NCI-H345 (cell line): ENCODE data around the gene CEL.
"Not testable (repeated sequence)": the region's sequence is repeated elsewhere in the genome, so short reads cannot be mapped to it uniquely, and the experiment has no call there.

ENCODE experiments used
- DNase-seq: peaks from one replicate; lab custom pipeline; 2025; lab: John Stamatoyannopoulos, UW

The CEL gene

GRCh38 chr9:133061764-133062145, at the start of gene CEL:
CEL (plus strand) TSS chr9:133061981; CDS start chr9:133062003, 22 bp downstream.
- peak; percentile 90 for DNase-seq

GRCh38 chr9:133014696-133015095, 47.1 kb upstream of the CEL start:
- no peak for DNase-seq

GRCh38 chr9:133023117-133023890, 38.5 kb upstream of the CEL start:
- no peak for DNase-seq

GRCh38 chr9:133026426-133026825, 35.4 kb upstream of the CEL start:
- no peak for DNase-seq

GRCh38 chr9:133027134-133027533, 34.6 kb upstream of the CEL start:
- no peak for DNase-seq

GRCh38 chr9:133028221-133028620, 33.6 kb upstream of the CEL start:
- DNase-seq, result no peak

- DNase-seq, result no peak
Observed at GRCh38 chr9:133029994-133030316, 31.8 kb upstream of the CEL start.

- DNase-seq, result peak; percentile 99
Observed at GRCh38 chr9:133030317-133031129, 31.3 kb upstream of the CEL start, which contains the start of gene GTF3C5. GTF3C5 (plus strand) TSS chr9:133030997; CDS start chr9:133031012, 15 bp downstream.

GRCh38 chr9:133031130-133031422, 30.7 kb upstream of the CEL start:
- DNase-seq, result no peak

GRCh38 chr9:133031496-133031911, 30.3 kb upstream of the CEL start:
- DNase-seq, result no peak

GRCh38 chr9:133032171-133032570, 29.6 kb upstream of the CEL start:
- no peak for DNase-seq

- DNase-seq, result no peak
Observed at GRCh38 chr9:133035669-133036068, 26.1 kb upstream of the CEL start.

GRCh38 chr9:133037775-133038515, 23.8 kb upstream of the CEL start:
- DNase-seq, result no peak

GRCh38 chr9:133040892-133041479, 20.8 kb upstream of the CEL start:
- DNase-seq, result not testable (repeated sequence)

- no peak for DNase-seq
Observed at GRCh38 chr9:133041958-133042357, 19.8 kb upstream of the CEL start.

GRCh38 chr9:133042676-133043075, 19.1 kb upstream of the CEL start:
- DNase-seq, result no peak

- DNase-seq, result no peak
Observed at GRCh38 chr9:133043449-133044035, 18.2 kb upstream of the CEL start.

- no peak for DNase-seq
Observed at GRCh38 chr9:133044125-133044524, 17.7 kb upstream of the CEL start.

- no peak for DNase-seq
Observed at GRCh38 chr9:133044661-133045060, 17.1 kb upstream of the CEL start.

GRCh38 chr9:133045132-133045531, 16.6 kb upstream of the CEL start:
- DNase-seq, result no peak

- DNase-seq, result no peak
Observed at GRCh38 chr9:133046196-133046899, 15.4 kb upstream of the CEL start.
